RWPE2 (cell line): ENCODE results near the gene DMP1.
A peak's percentile ranks its signal among the peaks of the same experiment; 100 is the strongest.

Source experiments
- ATAC-seq: fragments of 200-7000 bp; cut with Tn5 transposase; 3 replicates; pipeline ENCODE4 v1.9.1; 2021; ENCODE audit warnings: low read depth
- DNase-seq: peaks from one replicate; pipeline ENCODE4 v3.0.0-alpha.2; 2020; ENCODE audit warnings: low spot score
- H3K27ac ChIP-seq: fragments of 450-650 bp; 2 replicates; pipeline ENCODE4 v1.5.1; 2017; ENCODE audit warnings: mild to moderate bottlenecking; ENCODE audit not compliant: poor library complexity, severe bottlenecking
- H3K27me3 ChIP-seq: fragments of 250-450 bp; sonication (Bioruptor Pico); 2 replicates; pipeline ENCODE4 v1.5.1; 2021; ENCODE audit warnings: mild to moderate bottlenecking, moderate library complexity; ENCODE audit not compliant: insufficient read depth, poor library complexity, severe bottlenecking
- H3K36me3 ChIP-seq: fragments of 250-450 bp; sonication (Bioruptor Pico); 2 replicates; pipeline ENCODE4 v1.5.1; 2020; ENCODE audit warnings: low read depth, mild to moderate bottlenecking, moderate library complexity
- H3K4me1 ChIP-seq: fragments of 250-450 bp; sonication (Bioruptor Pico); 2 replicates; pipeline ENCODE4 v1.5.1; 2021; ENCODE audit warnings: mild to moderate bottlenecking, moderate library complexity; ENCODE audit not compliant: insufficient read depth, poor library complexity, severe bottlenecking
- H3K4me3 ChIP-seq: fragments of 250-450 bp; sonication (Bioruptor Pico); 2 replicates; pipeline ENCODE4 v1.5.1; 2021; ENCODE audit warnings: mild to moderate bottlenecking, moderate library complexity; ENCODE audit not compliant: severe bottlenecking
- H3K9me3 ChIP-seq: fragments of 250-450 bp; sonication (Bioruptor Pico); 2 replicates; pipeline ENCODE4 v1.5.1; 2021; ENCODE audit warnings: mild to moderate bottlenecking, moderate library complexity; ENCODE audit not compliant: severe bottlenecking
- CTCF ChIP-seq: fragments of 450-650 bp; IDR thresholded peaks from one replicate; pipeline ENCODE4 v1.5.1; 2017; ENCODE audit warnings: mild to moderate bottlenecking, moderate library complexity; ENCODE audit not compliant: poor library complexity, severe bottlenecking

DMP1 gene

GRCh38 chr4:87654487-87655044 lies 4.5 kb downstream of the DMP1 start:
- TF ChIP-seq CTCF, result no peak
- DNase-seq (no peak), ATAC-seq (no peak)
- Histone ChIP-seq H3K27ac (no peak overlapping the region), H3K27me3 (no peaks in the 10 kb centered on the region), H3K36me3 (no peaks in the 10 kb centered on the region), H3K4me1 (peaks cover 27% of the 10 kb centered on the region), H3K4me3 (no peak overlapping the region), H3K9me3 (no peaks in the 10 kb centered on the region)

GRCh38 chr4:87657525-87657924 lies 7.4 kb downstream of the DMP1 start:
- DNase-seq (no peak), ATAC-seq (peak; percentile 70)
- TF ChIP-seq CTCF, result no peak
- H3K9me3 ChIP-seq, result no peaks in the 10 kb centered on the region
- no peaks in the 10 kb centered on the region for H3K27me3 ChIP-seq
- peaks cover 35% of the 10 kb centered on the region for H3K4me1 ChIP-seq
- no peaks in the 10 kb centered on the region for H3K36me3 ChIP-seq
- H3K27ac ChIP-seq, result peak overlapping the region; percentile 86
- H3K4me3 ChIP-seq, result no peak overlapping the region

- no peaks in the 10 kb centered on the region for H3K9me3 ChIP-seq
- H3K4me3 ChIP-seq, result no peak overlapping the region
- peak; percentile 82 for ATAC-seq
- H3K27ac ChIP-seq, result peak overlapping the region; percentile 86
- H3K36me3 ChIP-seq, result no peaks in the 10 kb centered on the region
- no peak for DNase-seq
- no peaks in the 10 kb centered on the region for H3K27me3 ChIP-seq
- peaks cover 35% of the 10 kb centered on the region for H3K4me1 ChIP-seq
- TF ChIP-seq CTCF, result no peak
These were observed 9.3 kb downstream of the DMP1 start for GRCh38 chr4:87659247-87659931.

- H3K4me3 ChIP-seq, result no peak overlapping the region
- ATAC-seq (no peak), DNase-seq (no peak)
- H3K9me3 ChIP-seq, result no peaks in the 10 kb centered on the region
- TF ChIP-seq CTCF, result no peak
- no peaks in the 10 kb centered on the region for H3K36me3 ChIP-seq
- no peaks in the 10 kb centered on the region for H3K27me3 ChIP-seq
- H3K4me1 ChIP-seq, result peaks cover 24% of the 10 kb centered on the region
- no peak overlapping the region for H3K27ac ChIP-seq
These were observed 12.8 kb downstream of the DMP1 start for GRCh38 chr4:87662871-87663270.

GRCh38 chr4:87669373-87669772 lies 19.3 kb downstream of the DMP1 start:
- H3K27me3 ChIP-seq, result no peaks in the 10 kb centered on the region
- DNase-seq (no peak), ATAC-seq (no peak)
- H3K4me3 ChIP-seq, result no peak overlapping the region
- no peak overlapping the region for H3K27ac ChIP-seq
- no peaks in the 10 kb centered on the region for H3K36me3 ChIP-seq
- H3K9me3 ChIP-seq, result no peaks in the 10 kb centered on the region
- H3K4me1 ChIP-seq, result no peaks in the 10 kb centered on the region
- no peak for TF ChIP-seq CTCF
